A673 (cell line): ENCODE measurements around the gene SYS1. TPM values are rescaled to one million over a fixed set of nuclear protein-coding genes. Genes with fewer than 3 reads are reported as not detected.

Source experiments
- BruUV-seq: library from RNA; stranded (reverse); fragments of 400-500 nt; replicated peaks from 2 replicates; lab custom pipeline; 2021; lab: Mats Ljungman, UMichigan
- CTCF ChIA-PET: fragments of 300-600 bp; sonication (Branson Sonifier 250); formaldehyde crosslinking; loops from one replicate; lab custom pipeline; 2022; ENCODE audit warnings: antibody characterized with exemption; lab: Charles Lee
- POLR2A ChIA-PET: fragments of 300-600 bp; sonication (Branson Sonifier 250); formaldehyde crosslinking; loops from one replicate; lab custom pipeline; 2022; ENCODE audit warnings: antibody characterized with exemption; ENCODE audit not compliant: low non-redundant PET; lab: Charles Lee
- DNase-seq: peaks from one replicate; pipeline ENCODE4 v3.0.0-alpha.2; 2015; ENCODE audit warnings: low spot score
- H3K27ac ChIP-seq: fragments of 200-600 bp; sonication (generic); 2 replicates; pipeline ENCODE4 v1.5.1; 2016; ENCODE audit warnings: mixed run types, low read depth, mild to moderate bottlenecking, mixed read lengths, antibody characterized with exemption, low read length; ENCODE audit not compliant: poor library complexity, severe bottlenecking
- H3K27me3 ChIP-seq: fragments of 200-600 bp; sonication (generic); replicated peaks from 2 replicates; pipeline ENCODE4 v1.6.1; 2017; ENCODE audit warnings: mixed run types, low read depth, mild to moderate bottlenecking, mixed read lengths, antibody characterized with exemption, low read length; ENCODE audit not compliant: insufficient read depth, poor library complexity
- H3K36me3 ChIP-seq: fragments of 200-600 bp; sonication (generic); 2 replicates; pipeline ENCODE4 v1.6.1; 2016; ENCODE audit warnings: mixed run types, mild to moderate bottlenecking, mixed read lengths, antibody characterized with exemption, low read length; ENCODE audit not compliant: insufficient read depth, poor library complexity, severe bottlenecking
- H3K4me1 ChIP-seq: fragments of 200-600 bp; sonication (generic); 2 replicates; pipeline ENCODE4 v1.6.1; 2017; ENCODE audit warnings: mixed run types, mild to moderate bottlenecking, mixed read lengths, antibody characterized with exemption, low read length; ENCODE audit not compliant: insufficient read depth, poor library complexity, severe bottlenecking
- H3K4me3 ChIP-seq: fragments of 200-600 bp; sonication (generic); 2 replicates; pipeline ENCODE4 v1.5.1; 2016; ENCODE audit warnings: low read depth, mixed run types, mild to moderate bottlenecking, mixed read lengths, low read length; ENCODE audit not compliant: poor library complexity, severe bottlenecking
- H3K9me3 ChIP-seq: fragments of 200-600 bp; sonication (generic); 2 replicates; pipeline ENCODE4 v1.6.1; 2016; ENCODE audit warnings: mixed run types, low read depth, mild to moderate bottlenecking, mixed read lengths, antibody characterized with exemption, low read length; ENCODE audit not compliant: poor library complexity, severe bottlenecking
- EZH2 ChIP-seq: fragments of 200-600 bp; sonication (generic); IDR thresholded peaks from 2 replicates; pipeline ENCODE4 v1.6.1; 2017; ENCODE audit warnings: borderline replicate concordance, low read depth, mild to moderate bottlenecking, mixed read lengths, antibody characterized with exemption, low read length; ENCODE audit not compliant: poor library complexity, severe bottlenecking
- intact Hi-C: fragments of 100-400 bp; cut with micrococcal nuclease; formaldehyde crosslinking; loops from one replicate; pipeline ENCODE4 v1.10.0; 2022; ENCODE audit not compliant: unreplicated experiment
- total RNA-seq: library from RNA; stranded (reverse); gene quantifications from 2 replicates; pipeline ENCODE4 v1.2.3, GENCODE V29; 2021
- TF ChIP-seq, protein P1 (sequence below): fragments of 300-800, 200-600 bp; sonication (generic); conservative IDR thresholded peaks from 2 replicates; pipeline ENCODE4 v1.5.1; 2017; ENCODE audit warnings: low read depth, mild to moderate bottlenecking, antibody characterized with exemption, low read length, moderate library complexity, mixed read lengths

SYS1 gene
- total RNA-seq, 1 experiment from 2014 or later: 22.8 TPM

GRCh38 chr20:45337367-45338120 lies 25.4 kb upstream of the SYS1 start:
- ChIA-PET CTCF (no interaction called here), POLR2A (no interaction called here)
- H3K27me3 ChIP-seq: no peaks in the 10 kb centered on the region
- no peak for DNase-seq
- H3K4me1 ChIP-seq: no peaks in the 10 kb centered on the region
- TF ChIP-seq EZH2: no peak
- TF ChIP-seq, protein P1, sequence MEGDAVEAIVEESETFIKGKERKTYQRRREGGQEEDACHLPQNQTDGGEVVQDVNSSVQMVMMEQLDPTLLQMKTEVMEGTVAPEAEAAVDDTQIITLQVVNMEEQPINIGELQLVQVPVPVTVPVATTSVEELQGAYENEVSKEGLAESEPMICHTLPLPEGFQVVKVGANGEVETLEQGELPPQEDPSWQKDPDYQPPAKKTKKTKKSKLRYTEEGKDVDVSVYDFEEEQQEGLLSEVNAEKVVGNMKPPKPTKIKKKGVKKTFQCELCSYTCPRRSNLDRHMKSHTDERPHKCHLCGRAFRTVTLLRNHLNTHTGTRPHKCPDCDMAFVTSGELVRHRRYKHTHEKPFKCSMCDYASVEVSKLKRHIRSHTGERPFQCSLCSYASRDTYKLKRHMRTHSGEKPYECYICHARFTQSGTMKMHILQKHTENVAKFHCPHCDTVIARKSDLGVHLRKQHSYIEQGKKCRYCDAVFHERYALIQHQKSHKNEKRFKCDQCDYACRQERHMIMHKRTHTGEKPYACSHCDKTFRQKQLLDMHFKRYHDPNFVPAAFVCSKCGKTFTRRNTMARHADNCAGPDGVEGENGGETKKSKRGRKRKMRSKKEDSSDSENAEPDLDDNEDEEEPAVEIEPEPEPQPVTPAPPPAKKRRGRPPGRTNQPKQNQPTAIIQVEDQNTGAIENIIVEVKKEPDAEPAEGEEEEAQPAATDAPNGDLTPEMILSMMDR: no peak
- no peak overlapping the region for H3K4me3 ChIP-seq
- no peak overlapping the region for H3K27ac ChIP-seq
- BruUV-seq: no TSS peak
- H3K9me3 ChIP-seq: no peaks in the 10 kb centered on the region
- peaks cover 9% of the 10 kb centered on the region for H3K36me3 ChIP-seq
- intact Hi-C loops: no loop called here

- H3K4me3 ChIP-seq: no peak overlapping the region
- no peaks in the 10 kb centered on the region for H3K9me3 ChIP-seq
- intact Hi-C loops: no loop called here
- TF ChIP-seq, protein P1: no peak
- TF ChIP-seq EZH2: no peak
- no peak for DNase-seq
- no peaks in the 10 kb centered on the region for H3K27me3 ChIP-seq
- no TSS peak for BruUV-seq
- no peak overlapping the region for H3K27ac ChIP-seq
- ChIA-PET CTCF (no interaction called here), POLR2A (no interaction called here)
- H3K4me1 ChIP-seq: peaks cover 1% of the 10 kb centered on the region
- peaks cover 4% of the 10 kb centered on the region for H3K36me3 ChIP-seq
These were observed 24.6 kb upstream of the SYS1 start for GRCh38 chr20:45338121-45339030.

DNA sequence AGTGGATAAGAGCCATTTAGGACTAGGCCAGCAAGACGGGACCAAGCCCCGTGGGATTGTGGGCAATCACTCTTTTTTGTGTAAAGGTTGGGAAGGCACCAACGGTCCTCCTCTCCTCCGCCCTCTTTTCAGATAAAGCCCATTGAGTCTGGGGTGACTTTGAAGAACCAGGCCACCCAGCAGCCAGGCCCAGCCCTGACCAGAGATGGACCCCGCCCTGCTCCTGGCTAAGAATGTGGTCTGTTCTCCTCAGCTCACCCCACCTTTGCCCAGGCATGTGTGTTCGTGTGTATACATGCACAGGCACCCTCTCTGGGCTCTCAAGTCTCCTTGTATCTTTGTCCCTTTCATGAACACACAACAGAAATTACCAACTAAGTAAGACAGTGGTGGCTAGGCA lies 23.9 kb upstream of the SYS1 start:
- TF ChIP-seq EZH2: no peak
- TF ChIP-seq, protein P1: no peak
- no peaks in the 10 kb centered on the region for H3K9me3 ChIP-seq
- peaks cover 9% of the 10 kb centered on the region for H3K4me1 ChIP-seq
- ChIA-PET POLR2A (no interaction called here), CTCF (no interaction called here)
- intact Hi-C loops: no loop called here
- DNase-seq: no peak
- H3K36me3 ChIP-seq: peaks cover 4% of the 10 kb centered on the region
- H3K27ac ChIP-seq: no peak overlapping the region
- H3K4me3 ChIP-seq: no peak overlapping the region
- H3K27me3 ChIP-seq: no peaks in the 10 kb centered on the region
- no TSS peak for BruUV-seq
